Dedifferentiated amniotic fluid mesenchymal stem cell (primary cell): ENCODE data around the gene PLPPR2.
"Not testable (repeated sequence)": the region's sequence is repeated elsewhere in the genome, so short reads cannot be mapped to it uniquely, and the experiment has no call there.

Experiments
- DNase-seq: peaks from one replicate; pipeline ENCODE4 v3.0.0-alpha.2; 2016; ENCODE audit errors: extremely low spot score

PLPPR2 gene, protein sequence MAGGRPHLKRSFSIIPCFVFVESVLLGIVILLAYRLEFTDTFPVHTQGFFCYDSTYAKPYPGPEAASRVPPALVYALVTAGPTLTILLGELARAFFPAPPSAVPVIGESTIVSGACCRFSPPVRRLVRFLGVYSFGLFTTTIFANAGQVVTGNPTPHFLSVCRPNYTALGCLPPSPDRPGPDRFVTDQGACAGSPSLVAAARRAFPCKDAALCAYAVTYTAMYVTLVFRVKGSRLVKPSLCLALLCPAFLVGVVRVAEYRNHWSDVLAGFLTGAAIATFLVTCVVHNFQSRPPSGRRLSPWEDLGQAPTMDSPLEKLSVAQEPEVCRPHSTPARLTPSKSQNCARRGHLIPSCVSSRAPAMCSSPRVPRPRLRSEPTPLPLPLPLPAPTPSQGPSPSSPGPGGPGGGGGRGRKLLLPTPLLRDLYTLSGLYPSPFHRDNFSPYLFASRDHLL

DNA sequence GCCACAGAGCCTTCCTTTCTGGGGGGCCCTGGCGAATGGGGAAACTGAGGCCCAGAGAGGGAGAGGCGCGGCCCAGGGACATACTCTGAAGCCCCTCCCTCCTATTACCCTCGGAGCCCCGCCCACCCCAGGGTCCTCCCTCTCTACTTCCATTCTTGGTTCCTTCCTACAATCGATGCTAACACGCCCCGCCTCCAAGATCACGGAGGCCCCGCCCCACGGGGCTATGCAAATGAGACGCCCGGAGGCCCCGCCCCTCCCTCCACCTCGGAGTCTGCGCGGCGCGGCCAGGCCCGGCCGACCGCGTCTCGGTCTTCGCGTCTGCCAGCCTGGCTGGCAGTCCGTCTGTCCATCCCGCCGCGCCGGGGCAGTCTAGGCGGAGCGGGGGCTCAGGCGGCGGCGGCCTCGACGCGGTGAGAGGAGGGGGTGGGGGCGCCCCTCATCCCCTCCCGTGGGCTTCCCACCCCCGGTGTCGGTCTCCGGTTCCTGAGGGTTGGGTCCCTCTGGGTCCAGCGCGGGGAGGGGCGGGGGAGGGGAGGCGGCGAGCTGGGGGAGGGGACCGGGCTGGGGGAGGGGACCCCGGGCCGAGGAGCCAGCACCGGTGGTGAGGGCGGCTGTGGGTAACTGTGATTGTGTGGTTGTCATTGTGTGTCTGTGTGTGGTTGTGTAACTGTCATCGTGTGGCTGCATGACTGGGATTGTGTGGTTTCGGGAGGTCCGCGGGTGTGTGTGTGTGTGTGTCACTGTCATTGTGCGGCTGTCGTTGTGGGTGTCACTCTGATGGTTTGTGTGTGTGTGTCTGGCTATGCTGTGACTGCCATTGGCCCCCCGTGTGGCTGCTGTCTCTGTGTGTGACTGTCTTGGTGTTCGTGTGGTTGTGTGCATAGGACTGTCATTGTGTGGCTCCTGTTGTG is at the start of gene PLPPR2:
Gene PLPPR2 (plus strand): TSS at position 273 of the 914 bp plus-strand sequence. CDS start 2,242 bp downstream, outside the sequence.
- DNase-seq: peak; percentile 89

DNA sequence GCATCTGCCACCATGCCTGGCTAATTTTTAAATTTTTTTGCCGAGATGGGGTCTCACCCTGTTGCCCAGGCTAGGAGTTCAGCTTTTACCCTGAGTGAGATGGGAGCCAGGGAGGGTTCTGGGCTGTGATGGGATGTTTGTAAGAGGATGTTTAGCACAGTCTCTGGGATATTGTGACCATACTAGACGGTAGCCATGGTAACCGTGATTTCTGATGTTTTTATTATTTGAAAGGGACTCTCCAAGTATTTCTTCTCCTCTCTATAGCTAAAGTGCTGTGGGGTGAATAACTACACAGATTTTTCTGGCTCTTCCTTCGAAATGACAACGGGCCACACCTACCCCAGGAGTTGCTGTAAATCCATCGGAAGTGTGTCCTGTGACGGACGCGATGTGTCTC is 48.9 kb upstream of the PLPPR2 start:
- DNase-seq: no peak

DNA sequence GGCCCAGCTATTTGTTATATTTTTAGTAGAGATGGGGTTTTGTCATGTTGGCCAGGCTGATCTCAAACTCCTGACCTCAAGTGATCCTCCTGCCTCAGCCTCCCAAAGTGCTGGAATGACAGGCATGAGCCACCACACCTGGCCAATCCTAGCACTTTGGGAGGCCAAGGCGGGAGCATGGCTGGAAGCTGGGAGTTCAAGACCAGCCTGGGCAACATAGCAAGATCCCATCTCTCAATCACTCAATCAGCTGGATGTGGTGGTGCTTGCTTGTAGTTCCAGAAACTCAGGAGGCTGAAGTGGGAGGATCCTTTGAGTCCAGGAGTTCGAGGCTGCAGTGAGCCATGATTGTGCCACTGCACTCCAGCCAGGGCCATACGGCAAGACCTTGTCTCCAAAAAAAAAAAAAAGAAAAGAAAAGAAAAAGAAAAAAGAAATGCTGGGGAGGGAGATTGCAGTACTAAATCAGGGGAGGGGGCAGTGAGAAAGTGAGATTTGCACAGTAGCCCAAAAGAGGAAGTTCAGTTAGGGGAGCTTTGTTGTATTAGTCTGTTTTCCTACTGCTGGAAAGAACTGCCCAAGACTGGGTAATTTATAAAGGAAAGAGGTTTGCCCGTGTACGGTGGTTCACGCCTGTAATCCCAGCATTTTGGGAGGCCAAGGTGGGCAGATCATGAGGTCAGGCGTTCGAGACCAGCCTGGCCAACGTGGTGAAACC is 34.8 kb upstream of the PLPPR2 start:
- not testable (repeated sequence) for DNase-seq

DNA sequence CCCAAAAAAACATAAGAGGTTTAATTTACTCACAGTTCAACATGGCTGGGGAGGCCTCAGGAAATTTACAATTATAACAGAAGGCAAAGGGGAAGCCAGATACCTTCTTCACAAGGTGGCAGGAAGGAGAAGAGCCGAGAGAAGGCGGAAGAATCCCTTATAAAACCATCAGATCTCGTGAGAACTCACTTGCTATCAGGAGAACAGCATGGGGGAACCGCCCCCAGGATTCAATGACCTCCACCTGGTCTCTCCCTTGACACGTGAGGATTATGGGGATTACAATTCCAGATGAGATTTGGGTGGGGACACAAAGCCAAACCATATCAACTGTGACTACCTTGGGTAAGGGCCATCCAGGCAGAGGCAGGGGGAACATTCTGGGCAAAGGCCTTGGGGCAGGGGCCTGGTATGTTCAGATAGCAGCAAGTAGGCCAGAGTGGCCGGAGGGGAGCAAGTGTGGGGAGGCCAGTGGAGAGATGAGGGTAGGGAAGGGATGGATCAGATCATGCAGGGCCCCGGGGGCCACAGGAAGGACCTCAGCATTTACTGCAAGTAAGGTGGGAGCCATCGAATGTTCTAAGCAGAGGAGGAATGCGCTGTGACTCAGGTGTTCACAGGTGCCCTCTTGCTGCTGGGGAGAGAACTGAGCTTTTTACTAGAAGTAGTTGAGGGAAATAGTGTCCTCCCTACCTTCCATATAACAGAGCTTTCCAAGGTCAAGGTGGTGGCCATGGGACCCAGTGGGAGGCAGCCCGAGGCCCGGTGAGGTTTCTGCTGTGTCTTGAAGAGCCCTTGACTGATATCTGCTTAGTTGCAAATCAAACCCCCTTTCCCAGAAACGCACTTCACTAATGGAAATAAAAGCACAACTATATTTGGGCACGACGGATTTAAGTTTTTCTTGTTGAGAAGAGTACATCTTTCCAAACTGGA is 33.8 kb upstream of the PLPPR2 start:
- no peak for DNase-seq

DNA sequence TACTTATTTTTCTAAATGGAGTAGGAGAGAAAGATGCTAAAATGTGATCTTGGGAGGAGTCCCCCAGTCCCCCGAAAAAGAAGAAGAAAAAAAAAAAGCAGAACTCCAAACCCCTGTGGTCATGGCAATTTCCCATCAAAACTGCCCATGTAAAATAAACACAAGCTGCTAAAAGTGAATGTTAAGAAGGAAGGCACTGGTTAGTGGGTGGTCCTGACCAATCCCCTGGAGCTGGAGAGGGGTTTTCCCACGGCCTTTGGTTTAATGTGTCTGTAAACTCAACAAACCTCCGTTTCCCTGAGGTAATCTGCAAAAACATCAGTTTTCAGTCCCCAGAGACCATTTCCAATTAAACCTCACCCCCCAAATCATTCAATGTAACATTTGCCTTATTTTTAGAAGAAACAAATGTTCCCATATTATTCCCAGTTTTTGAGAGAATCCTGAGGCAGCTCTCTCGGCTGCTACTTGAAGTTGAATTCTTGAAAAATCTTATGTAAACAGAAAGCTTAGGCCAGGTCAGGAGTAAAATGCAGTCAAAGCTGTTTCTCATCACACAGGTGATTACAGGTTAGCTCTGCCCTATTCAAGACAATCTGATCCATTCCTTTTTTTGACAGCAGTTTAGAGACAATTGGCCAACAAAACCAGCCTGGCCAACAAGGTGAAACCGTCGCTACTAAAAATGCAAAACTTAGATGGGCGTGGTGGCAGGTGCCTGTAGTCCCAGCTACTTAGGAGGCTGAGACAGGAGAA is 32.8 kb upstream of the PLPPR2 start:
- DNase-seq: no peak

DNA sequence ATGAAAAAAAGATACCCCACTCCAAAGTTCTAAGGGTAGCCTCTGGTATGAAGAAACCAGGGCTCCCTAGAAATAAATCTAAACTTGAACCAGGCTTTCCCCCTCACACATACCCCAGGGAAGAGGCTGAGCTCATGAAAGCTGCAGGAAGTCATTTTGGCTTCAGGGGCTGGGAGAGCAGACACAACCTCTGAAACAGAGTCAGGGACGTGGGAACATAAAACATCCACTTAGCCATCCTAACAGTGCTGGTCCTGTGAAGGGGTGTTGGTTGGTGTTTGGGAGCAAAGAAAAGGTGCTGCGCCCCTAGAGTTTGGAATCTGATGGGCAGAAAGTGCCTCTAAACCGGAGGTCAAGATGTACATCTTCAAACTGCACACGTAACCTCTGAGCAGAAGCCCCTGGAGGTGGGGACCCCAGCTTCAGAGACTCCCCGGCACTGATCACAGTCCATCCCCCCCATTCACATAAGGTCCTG is 31.6 kb upstream of the PLPPR2 start:
- no peak for DNase-seq

DNA sequence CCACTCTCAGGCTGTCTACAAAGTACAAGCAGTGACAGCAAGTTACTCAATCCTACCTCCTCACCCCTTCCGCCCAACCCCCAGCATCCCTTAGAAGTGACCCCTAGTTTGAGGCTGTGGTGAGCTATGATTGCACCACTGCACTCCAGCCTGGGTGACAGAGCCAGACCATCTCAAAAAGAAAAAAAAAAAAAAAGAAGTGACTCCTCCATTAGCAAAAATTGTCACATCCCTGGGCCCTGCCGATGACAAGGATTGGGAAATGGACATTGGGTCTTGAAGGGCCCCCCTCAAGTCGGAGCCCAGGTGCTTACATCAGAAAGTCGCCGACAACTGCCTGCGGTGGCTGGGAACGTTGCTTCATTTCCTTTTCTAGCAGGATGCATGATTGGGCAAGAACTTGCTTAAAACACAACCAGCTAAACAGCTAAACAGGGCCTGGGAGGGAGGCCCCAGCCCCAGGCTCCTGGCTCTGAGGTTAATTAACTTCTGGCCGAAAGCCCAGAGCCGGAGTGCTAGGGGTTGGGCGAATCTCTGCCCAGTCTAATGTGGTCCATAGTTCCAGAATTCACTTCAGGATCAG is 31.1 kb upstream of the PLPPR2 start:
- peak; percentile 91 for DNase-seq

DNA sequence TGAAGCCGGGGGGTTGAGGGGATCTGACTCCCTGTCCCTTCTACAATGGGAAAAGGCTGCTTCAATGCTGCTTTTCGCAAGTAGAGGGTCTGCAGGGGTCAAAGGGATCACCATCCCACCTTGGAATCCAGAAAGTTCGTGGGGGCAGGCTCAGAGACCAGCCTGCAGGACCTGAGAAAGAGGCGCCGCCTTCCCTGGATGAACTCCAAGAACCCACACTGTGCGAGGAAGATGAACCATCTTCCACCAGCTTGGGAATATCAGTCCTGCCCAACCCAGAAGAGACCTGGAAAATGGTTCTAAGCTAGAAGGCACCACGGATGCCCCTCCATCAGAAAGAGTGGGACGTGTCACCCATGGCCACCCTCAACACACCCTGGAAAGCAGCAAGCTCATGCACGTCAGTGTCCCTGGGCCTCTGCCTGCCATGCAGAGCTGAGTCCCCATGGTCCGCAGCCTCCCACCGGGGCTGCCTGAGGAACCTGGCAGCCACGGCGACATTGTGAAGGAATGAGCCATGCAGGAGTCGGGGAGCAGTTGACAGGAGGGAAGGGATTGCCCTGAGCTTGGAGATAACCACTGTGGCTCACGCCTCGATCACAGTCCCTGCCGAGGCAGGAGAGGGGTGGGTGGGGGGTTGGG is 30.4 kb upstream of the PLPPR2 start:
- no peak for DNase-seq

DNA sequence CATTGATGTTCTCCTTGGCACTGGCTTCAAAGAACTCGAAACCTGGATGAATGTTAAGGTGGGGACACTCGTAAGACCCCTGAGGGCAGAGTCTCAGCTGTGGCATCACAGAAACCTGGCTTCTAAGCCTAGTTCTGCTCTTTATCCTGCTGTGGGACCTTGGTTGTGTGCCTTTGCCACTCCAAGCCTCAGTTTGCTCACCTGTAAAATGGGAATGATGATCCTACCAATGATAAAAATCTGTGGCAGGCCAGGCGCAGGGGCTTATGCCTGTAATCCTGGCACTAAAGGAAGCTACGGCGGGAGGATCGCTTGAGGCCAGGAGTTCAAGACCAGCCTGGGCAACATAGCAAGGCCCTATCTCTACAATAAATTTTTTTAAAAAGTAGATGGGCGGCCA is 29.7 kb upstream of the PLPPR2 start:
- DNase-seq: no peak

DNA sequence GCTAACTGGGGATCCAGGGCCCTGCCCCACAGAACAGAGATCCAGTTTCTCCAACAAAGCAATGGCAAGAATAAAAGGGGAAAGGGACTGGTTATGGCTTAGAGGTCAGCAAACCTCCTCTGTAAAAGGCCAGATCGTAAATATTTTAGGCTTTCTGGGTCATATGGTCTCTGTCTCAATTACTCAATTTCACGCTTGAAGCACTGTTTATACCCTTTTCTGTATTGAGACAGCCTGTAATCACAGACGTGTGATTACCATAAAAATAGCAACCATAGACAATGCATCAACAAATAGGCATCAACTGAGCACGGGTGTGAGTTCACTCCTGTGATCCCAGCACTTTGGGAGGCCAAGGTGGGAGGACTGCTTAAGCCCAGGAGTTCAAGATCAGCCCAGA is 25.1 kb upstream of the PLPPR2 start:
- no peak for DNase-seq

DNA sequence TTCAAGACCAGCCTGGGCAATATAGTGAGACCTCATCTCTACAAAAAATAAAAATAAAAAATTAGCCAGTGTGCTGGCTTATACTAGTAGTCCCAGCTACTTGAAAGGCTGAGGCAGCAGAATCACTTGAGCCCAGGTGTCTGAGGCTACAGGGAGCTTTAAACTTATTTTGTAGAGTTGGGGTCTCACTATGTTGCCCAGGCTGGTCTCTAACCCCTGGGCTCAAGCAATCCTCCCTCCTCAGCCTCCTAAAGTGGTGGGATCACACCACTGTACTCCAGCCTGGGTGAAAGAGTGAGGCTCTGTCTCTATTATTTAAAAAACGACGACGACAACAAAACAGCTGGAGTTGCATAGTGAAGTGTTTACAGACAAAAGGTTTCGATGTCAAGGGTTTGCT is 23.7 kb upstream of the PLPPR2 start:
- no peak for DNase-seq

DNA sequence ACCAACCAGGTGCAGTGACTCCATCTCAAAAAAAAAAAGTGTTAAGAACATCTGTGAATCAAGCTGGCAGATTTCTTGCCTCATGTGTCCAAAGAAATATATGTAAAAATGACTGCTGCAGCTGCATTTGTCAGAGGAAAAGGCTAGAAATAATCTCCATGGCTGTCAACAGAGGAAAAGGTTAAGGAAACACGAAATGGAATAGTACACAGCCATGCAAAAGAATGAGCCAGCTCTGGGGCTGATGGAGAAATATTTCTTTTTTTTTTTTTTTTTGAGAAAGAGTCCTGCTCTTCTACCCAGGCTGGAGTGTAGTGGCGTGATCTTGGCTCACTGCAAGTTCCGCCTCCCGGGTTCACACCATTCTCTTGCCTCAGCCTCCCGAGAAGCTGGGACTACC is 22.4 kb upstream of the PLPPR2 start:
- no peak for DNase-seq

DNA sequence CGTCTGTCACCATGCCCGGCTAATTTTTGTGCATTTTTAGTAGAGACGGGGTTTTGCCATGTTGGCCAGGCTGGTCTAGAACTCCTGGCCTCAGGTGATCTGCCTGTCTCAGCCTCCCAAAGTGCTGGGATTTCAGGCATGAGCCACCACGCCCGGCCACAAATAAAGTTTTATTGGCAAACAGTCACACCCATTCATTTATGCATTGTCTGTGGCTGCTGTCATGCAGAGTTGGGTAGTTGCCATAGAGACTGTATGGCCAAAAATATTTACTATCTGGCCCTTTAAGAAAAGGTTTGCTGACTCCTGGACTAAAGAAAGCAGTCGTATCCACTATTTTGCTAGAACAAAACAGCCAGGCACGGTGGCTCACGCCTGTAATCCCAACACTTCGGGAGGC is 21.4 kb upstream of the PLPPR2 start:
- not testable (repeated sequence) for DNase-seq

DNA sequence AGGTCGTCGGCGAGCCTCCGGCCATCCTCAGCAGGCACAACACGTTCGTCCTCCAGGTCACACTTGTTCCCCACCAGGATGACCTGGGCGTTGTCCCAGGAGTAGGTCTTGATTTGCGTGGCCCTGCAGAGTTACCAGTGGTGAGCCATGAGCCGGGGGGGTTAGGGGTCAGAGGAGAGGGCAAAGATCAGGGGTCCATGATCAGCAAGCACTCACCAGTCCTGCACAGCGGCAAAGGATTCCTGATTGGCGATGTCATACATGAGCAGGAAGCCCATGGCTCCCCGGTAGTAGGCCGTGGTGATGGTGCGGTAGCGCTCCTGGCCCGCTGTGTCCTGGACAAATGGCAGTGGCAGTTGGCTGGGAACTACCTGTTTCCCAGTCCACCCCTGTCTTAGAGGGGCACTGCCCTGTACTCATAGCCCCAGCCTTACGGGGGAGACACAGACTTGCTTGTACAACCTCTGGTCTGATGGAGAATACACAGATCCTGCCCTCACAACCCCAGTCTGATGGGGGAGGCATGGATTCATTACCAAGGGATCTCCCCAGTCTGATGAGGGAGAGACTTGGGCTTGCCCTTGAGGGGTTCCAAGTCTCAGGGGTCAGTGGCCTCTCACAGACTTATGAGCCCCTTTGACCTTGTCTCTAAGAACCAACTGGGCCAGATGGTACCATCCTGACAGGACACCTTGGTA is 19.6 kb upstream of the PLPPR2 start:
- no peak for DNase-seq

DNA sequence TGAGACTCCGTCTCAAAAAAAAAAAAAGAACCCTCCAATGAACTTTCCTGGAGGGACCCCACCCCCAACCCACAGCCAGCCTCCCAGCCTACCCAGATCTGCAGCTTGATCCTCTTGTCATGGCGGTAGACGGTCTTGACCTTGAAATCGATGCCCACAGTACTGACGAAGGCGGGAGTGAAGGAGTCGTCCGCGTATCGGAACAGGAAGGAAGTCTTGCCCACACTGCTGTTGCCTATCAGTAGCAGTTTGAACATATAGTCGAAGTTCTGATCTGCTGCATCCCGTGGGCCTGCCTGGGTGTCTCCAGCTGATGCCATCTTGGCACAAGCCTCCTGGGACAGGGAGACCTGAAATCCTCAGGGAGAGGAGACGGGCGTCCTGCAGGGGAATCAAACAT is 18.2 kb upstream of the PLPPR2 start:
- no peak for DNase-seq

DNA sequence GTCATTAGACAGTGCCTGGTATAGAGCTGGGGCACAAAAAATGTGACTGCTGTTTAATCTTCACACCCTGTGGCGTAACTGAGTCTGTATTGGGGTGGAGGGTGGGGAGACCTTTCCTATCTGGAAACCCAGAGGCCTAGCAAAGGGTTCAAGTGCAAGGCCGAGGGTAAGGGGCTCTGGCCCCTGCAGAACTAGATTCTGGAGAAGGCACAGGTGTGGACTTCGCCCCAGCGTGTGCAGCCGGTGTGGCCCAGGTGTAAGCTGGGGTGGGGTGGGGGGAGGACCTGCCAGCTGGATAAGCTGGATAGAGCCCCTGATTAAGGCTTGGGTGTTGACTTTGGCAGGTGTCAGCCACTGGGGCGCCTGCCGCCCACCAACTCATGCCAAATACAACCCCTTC is 17.1 kb upstream of the PLPPR2 start:
- no peak for DNase-seq

DNA sequence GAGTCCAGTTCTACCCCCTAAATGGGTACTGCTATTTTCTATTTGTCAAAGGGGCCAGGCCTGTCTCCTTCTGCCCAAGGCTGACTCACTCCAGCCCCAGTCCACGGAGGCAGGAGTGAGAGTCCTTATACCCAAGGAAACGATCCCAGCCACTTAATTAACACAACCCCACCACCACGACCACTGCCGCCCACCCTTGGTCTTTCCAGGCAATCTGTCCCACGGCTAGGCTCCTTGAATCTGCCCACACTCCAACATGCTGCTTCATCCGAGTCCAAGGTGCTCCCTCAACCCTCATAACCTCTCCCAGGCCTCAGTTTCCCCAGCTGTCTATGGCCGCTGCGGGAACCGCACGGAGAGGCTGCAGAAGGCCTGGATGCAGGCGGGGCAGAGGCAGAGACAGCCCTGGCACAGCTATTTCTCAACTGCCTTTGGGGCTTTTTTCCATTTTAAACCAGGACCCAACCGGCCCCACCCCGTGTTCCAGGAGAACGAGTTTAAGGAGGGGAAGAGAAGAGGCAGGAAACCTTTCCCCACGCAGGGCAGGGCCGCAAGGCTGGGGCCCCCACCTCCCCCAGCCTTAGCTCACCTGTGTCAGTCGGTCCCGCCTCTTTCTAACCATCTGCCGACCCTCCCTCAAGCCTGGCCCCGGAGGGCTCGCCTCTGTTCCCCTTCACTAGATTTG is 16.5 kb upstream of the PLPPR2 start:
- DNase-seq: no peak
